GM23248 (cell line): Measurements from ENCODE around the gene CCNY. TPM values are rescaled to one million over a fixed set of nuclear protein-coding genes. Genes with fewer than 3 reads are reported as not detected.

ENCODE experiments used
- DNase-seq: peaks from one replicate; pipeline ENCODE4 v3.0.0-alpha.2; 2015
- H2AFZ ChIP-seq: fragments of 200-600 bp; sonication (generic); 2 replicates; pipeline ENCODE4 v1.6.1; 2016; ENCODE audit warnings: antibody characterized with exemption
- H3F3A ChIP-seq: fragments of 200-600 bp; sonication (generic); 2 replicates; pipeline ENCODE4 v1.6.1; 2016; ENCODE audit warnings: mild to moderate bottlenecking, antibody characterized with exemption, mixed run types; ENCODE audit not compliant: insufficient read depth
- H3K27ac ChIP-seq: fragments of 200-600 bp; sonication (generic); 2 replicates; pipeline ENCODE4 v1.5.1; 2016; ENCODE audit warnings: mild to moderate bottlenecking
- H3K27me3 ChIP-seq: fragments of 200-600 bp; sonication (generic); replicated peaks from 2 replicates; pipeline ENCODE4 v1.6.1; 2016; ENCODE audit warnings: mild to moderate bottlenecking; ENCODE audit not compliant: insufficient read depth
- H3K36me3 ChIP-seq: fragments of 200-600 bp; sonication (generic); 2 replicates; pipeline ENCODE4 v1.6.1; 2016; ENCODE audit warnings: low read depth, mild to moderate bottlenecking
- H3K4me1 ChIP-seq: fragments of 200-600 bp; sonication (generic); 2 replicates; pipeline ENCODE4 v1.6.1; 2016; ENCODE audit warnings: mild to moderate bottlenecking; ENCODE audit not compliant: insufficient read depth
- H3K4me2 ChIP-seq: fragments of 200-600 bp; sonication (generic); one replicate; pipeline ENCODE4 v1.6.1; 2016; ENCODE audit warnings: mild to moderate bottlenecking; ENCODE audit not compliant: unreplicated experiment
- H3K4me3 ChIP-seq: fragments of 200-600 bp; sonication (generic); 2 replicates; pipeline ENCODE4 v1.5.1; 2016; ENCODE audit warnings: mild to moderate bottlenecking
- H3K79me2 ChIP-seq: fragments of 200-600 bp; sonication (generic); 2 replicates; pipeline ENCODE4 v1.6.1; 2016; ENCODE audit warnings: mild to moderate bottlenecking; ENCODE audit not compliant: insufficient read depth
- H3K9ac ChIP-seq: fragments of 200-600 bp; sonication (generic); 2 replicates; pipeline ENCODE4 v1.6.1; 2016; ENCODE audit warnings: mild to moderate bottlenecking
- H3K9me2 ChIP-seq: fragments of 200-600 bp; sonication (generic); 2 replicates; pipeline ENCODE4 v1.6.1; 2016; ENCODE audit warnings: mixed run types, mild to moderate bottlenecking, moderate library complexity; ENCODE audit not compliant: insufficient read depth
- H3K9me3 ChIP-seq: fragments of 200-600 bp; sonication (generic); one replicate; pipeline ENCODE4 v1.6.1; 2017; ENCODE audit warnings: low read depth
- H4K20me1 ChIP-seq: fragments of 200-600 bp; sonication (generic); 2 replicates; pipeline ENCODE4 v1.6.0; 2016; ENCODE audit not compliant: insufficient read depth
- EZH2 ChIP-seq: fragments of 200-600 bp; sonication (generic); IDR thresholded peaks from 2 replicates; pipeline ENCODE4 v1.6.1; 2018; ENCODE audit warnings: antibody characterized with exemption, mild to moderate bottlenecking; ENCODE audit not compliant: insufficient read depth, poor library complexity, severe bottlenecking
- EZH2phosphoT487 ChIP-seq: fragments of 200-600 bp; sonication (generic); IDR thresholded peaks from 2 replicates; pipeline ENCODE4 v1.6.1; 2018; ENCODE audit warnings: antibody characterized with exemption, moderate library complexity, mild to moderate bottlenecking, low read depth; ENCODE audit not compliant: insufficient read depth
- WGBS, 2 experiments: methylation state at CpG; one replicate each; pipeline ENCODE4 v1.1.6; 2015 to 2017; ENCODE audit warnings: low lambda C conversion rate in 2 of 2, low coverage in 1 of 2; ENCODE audit errors: missing lambda C conversion rate in 2 of 2; 5-methylcytosine and 5-hydroxymethylcytosine counted together
- in situ Hi-C: fragments of 300-500 bp; cut with MboI; formaldehyde crosslinking; loops from 2 replicates; pipeline ENCODE4 v1.15.0; 2020
- polyA plus RNA-seq: library from polyadenylated mRNA; unstranded; fragments of >200 nt; fragmentation: Nextera tagmentation; extraction: Ambion mirVana; gene quantifications from 2 replicates; pipeline ENCODE4 v1.2.1, GENCODE V29; 2016
- total RNA-seq: library from RNA; depleted of rRNA; stranded (reverse); fragments of >200 nt; shearing (Covaris generic); gene quantifications from 2 replicates; pipeline ENCODE4 v1.2.3, GENCODE V29; 2014

CCNY gene
- total and polyA plus RNA-seq, 2 experiments from 2014 or later, result 12.8 to 70.4 TPM

GRCh38 chr10:35363587-35363986, 27.3 kb downstream of the CCNY start:
- in situ Hi-C loops, result no loop called here
- 99% methylated on average over 5 of the region's 5 CpGs for WGBS, 2 experiments
- Histone ChIP-seq H3K27ac (no peak overlapping the region), H3K4me1 (no peaks in the 10 kb centered on the region), H3K79me2 (peaks cover 100% of the 10 kb centered on the region), H3K4me2 (no peak overlapping the region), H4K20me1 (peaks cover 22% of the 10 kb centered on the region; the same call in 1 of the 2 replicates), H3K36me3 (no peaks in the 10 kb centered on the region), H3K27me3 (no peaks in the 10 kb centered on the region), H3K9ac (no peak overlapping the region), H3F3A (peaks cover 3% of the 10 kb centered on the region; the same call in 1 of the 2 replicates), H3K4me3 (no peak overlapping the region), H2AFZ (no peak overlapping the region), H3K9me2 (no peaks in the 10 kb centered on the region), H3K9me3 (no peaks in the 10 kb centered on the region)
- TF ChIP-seq EZH2phosphoT487 (no peak), EZH2 (no peak)
- DNase-seq, result no peak

GRCh38 chr10:35364808-35365207, 28.5 kb downstream of the CCNY start:
- no peak overlapping the region for H3K4me3 ChIP-seq
- in situ Hi-C loops, result no loop called here
- peaks cover 100% of the 10 kb centered on the region for H3K79me2 ChIP-seq
- no peak overlapping the region for H3K9ac ChIP-seq
- H3K4me1 ChIP-seq, result peaks cover 9% of the 10 kb centered on the region; the same call in 1 of the 2 replicates
- no peak for DNase-seq
- peaks cover 5% of the 10 kb centered on the region; the same call in 1 of the 2 replicates for H3F3A ChIP-seq
- WGBS, 2 experiments, result 65 to 74% methylated on average over 2 of the region's 2 CpGs
- TF ChIP-seq EZH2phosphoT487 (no peak), EZH2 (no peak)
- no peaks in the 10 kb centered on the region for H3K27me3 ChIP-seq
- no peaks in the 10 kb centered on the region for H3K36me3 ChIP-seq
- peaks cover 22% of the 10 kb centered on the region; the same call in 1 of the 2 replicates for H4K20me1 ChIP-seq
- no peak overlapping the region for H2AFZ ChIP-seq
- no peaks in the 10 kb centered on the region for H3K9me2 ChIP-seq
- no peak overlapping the region for H3K27ac ChIP-seq
- no peak overlapping the region for H3K4me2 ChIP-seq
- no peaks in the 10 kb centered on the region for H3K9me3 ChIP-seq

- H3K4me3 ChIP-seq, result no peak overlapping the region
- no peaks in the 10 kb centered on the region for H3K9me2 ChIP-seq
- no peak for TF ChIP-seq EZH2
- no peak for TF ChIP-seq EZH2phosphoT487
- no peak overlapping the region for H3K9ac ChIP-seq
- peaks cover 9% of the 10 kb centered on the region; the same call in 1 of the 2 replicates for H3K4me1 ChIP-seq
- no peaks in the 10 kb centered on the region for H3K27me3 ChIP-seq
- H3F3A ChIP-seq, result 0 out of 2 replicates have a peak, but pooled peaks cover 4% of the 10 kb centered on the region
- 98 to 100% methylated on average over 1 of the region's 1 CpG for WGBS, 2 experiments
- in situ Hi-C loops, result no loop called here
- peaks cover 100% of the 10 kb centered on the region for H3K79me2 ChIP-seq
- peaks cover 19% of the 10 kb centered on the region; the same call in 1 of the 2 replicates for H4K20me1 ChIP-seq
- no peaks in the 10 kb centered on the region for H3K9me3 ChIP-seq
- H3K36me3 ChIP-seq, result no peaks in the 10 kb centered on the region
- no peak overlapping the region for H3K4me2 ChIP-seq
- no peak overlapping the region for H2AFZ ChIP-seq
- DNase-seq, result no peak
- no peak overlapping the region for H3K27ac ChIP-seq
These were observed 29.7 kb downstream of the CCNY start for GRCh38 chr10:35365994-35366393.

GRCh38 chr10:35367107-35367859, 31.0 kb downstream of the CCNY start:
- Histone ChIP-seq H3K27ac (no peak overlapping the region), H3K36me3 (no peaks in the 10 kb centered on the region), H4K20me1 (peaks cover 17% of the 10 kb centered on the region; the same call in 1 of the 2 replicates), H3F3A (peaks cover 11% of the 10 kb centered on the region), H3K4me3 (no peak overlapping the region), H3K4me1 (peaks cover 16% of the 10 kb centered on the region), H3K4me2 (no peak overlapping the region), H3K9me3 (no peaks in the 10 kb centered on the region), H3K9ac (no peak overlapping the region), H3K27me3 (no peaks in the 10 kb centered on the region), H3K9me2 (no peaks in the 10 kb centered on the region), H3K79me2 (peaks cover 100% of the 10 kb centered on the region), H2AFZ (no peak overlapping the region)
- WGBS, 2 experiments, result 78 to 81% methylated on average over 4 of the region's 4 CpGs
- no peak for TF ChIP-seq EZH2
- no peak for TF ChIP-seq EZH2phosphoT487
- DNase-seq, result no peak
- in situ Hi-C loops, result no loop called here
